K562 (cell line): ENCODE results near the gene OR6B2. TPM values are rescaled to one million over a fixed set of nuclear protein-coding genes. Genes with fewer than 3 reads are reported as not detected.

Experiments used
- ATAC-seq: fragments of 200-7000 bp; cut with Tn5 transposase; 3 replicates; pipeline ENCODE4 v1.9.1; 2020; ENCODE audit warnings: moderate library complexity
- BruUV-seq: library from RNA; stranded (reverse); fragments of 400-500 nt; replicated peaks from 2 replicates; lab custom pipeline; 2021; lab: Mats Ljungman, UMichigan
- CTCF ChIA-PET: fragments of 300-600 bp; formaldehyde crosslinking; extraction: SDS; loops from one replicate; lab custom pipeline; 2021; ENCODE audit warnings: low intra/inter-chr PET ratio; lab: Yijun Ruan, JAX
- POLR2A ChIA-PET: fragments of 300-600, 350-650 bp; sonication (Branson Sonifier 250); formaldehyde crosslinking; extraction: SDS; loops from one replicate; lab custom pipeline; 2021; ENCODE audit warnings: antibody characterized with exemption, inconsistent platforms; lab: Yijun Ruan, JAX
- DNase-seq, 4 experiments: peaks; one replicate each; pipeline versions ENCODE4 v3.0.0 to v3.0.0-alpha.2; 2011 to 2018; ENCODE audit warnings: low spot score in 3 of 4, mixed read lengths in 3 of 4; ENCODE audit errors: extremely low read depth in 1 of 4
- FAIRE-seq: peaks from 2 replicates; lab custom pipeline; 2011; peaks lifted over from hg19 to GRCh38; lab: Jason Lieb, UNC
- H2AFZ ChIP-seq: 2 replicates; pipeline ENCODE4 v1.6.0; 2011; ENCODE audit warnings: low read depth, low read length, control low read depth, inconsistent platforms
- H3K27ac ChIP-seq: fragments of 200-600 bp; 3 replicates; pipeline ENCODE4 v1.8.0; 2011; ENCODE audit warnings: low read depth, mild to moderate bottlenecking, control low read depth, inconsistent platforms, low read length, moderate library complexity, mixed read lengths; ENCODE audit errors: extremely low read depth
- H3K27me3 ChIP-seq, 2 experiments: fragments of 300-600 bp in 1 of 2; 2 replicates in 1 of 2; 3 replicates in 1 of 2; pipeline versions ENCODE4 v1.6.0 to v1.8.0; 2011; ENCODE audit warnings: inconsistent platforms in 2 of 2, low read length in 2 of 2, mild to moderate bottlenecking in 1 of 2, mixed read lengths in 1 of 2, moderate library complexity in 1 of 2; ENCODE audit not compliant: control insufficient read depth in 2 of 2, insufficient read depth in 2 of 2
- H3K36me3 ChIP-seq: fragments of 300-600 bp; 3 replicates; pipeline ENCODE4 v1.8.0; 2011; ENCODE audit warnings: mild to moderate bottlenecking, low read length, inconsistent platforms; ENCODE audit not compliant: control insufficient read depth, insufficient read depth
- H3K4me1 ChIP-seq, 2 experiments: fragments of 200-600 bp in 1 of 2; replicated peaks in 1 of 2; 2 replicates in 1 of 2; 3 replicates in 1 of 2; pipeline versions ENCODE4 v1.5.1 to v1.8.0; 2011; ENCODE audit warnings: inconsistent platforms in 2 of 2, low read length in 2 of 2, mild to moderate bottlenecking in 1 of 2, mixed read lengths in 1 of 2, moderate library complexity in 1 of 2; ENCODE audit not compliant: control insufficient read depth in 2 of 2, insufficient read depth in 2 of 2
- H3K4me2 ChIP-seq: 2 replicates; pipeline ENCODE4 v1.6.1; 2011; ENCODE audit warnings: low read length, control low read depth, inconsistent platforms, mixed read lengths; ENCODE audit not compliant: insufficient read depth
- H3K4me3 ChIP-seq: fragments of 200-600 bp; sonication (generic), shearing (Covaris generic); 2 replicates; pipeline ENCODE4 v1.5.1; 2016; ENCODE audit warnings: control low read depth, inconsistent platforms
- H3K79me2 ChIP-seq: fragments of 200-600 bp; 3 replicates; pipeline ENCODE4 v1.8.0; 2011; ENCODE audit warnings: low read length, inconsistent platforms; ENCODE audit not compliant: control insufficient read depth, insufficient read depth
- H3K9ac ChIP-seq, 2 experiments: 2 replicates each; pipeline versions ENCODE4 v1.6.0 to v1.6.1; 2011; ENCODE audit warnings: low read depth in 2 of 2, low read length in 2 of 2, control low read depth in 1 of 2, inconsistent platforms in 1 of 2, mild to moderate bottlenecking in 1 of 2, mixed read lengths in 1 of 2; ENCODE audit not compliant: insufficient read depth in 1 of 2
- H3K9me1 ChIP-seq: one replicate; pipeline ENCODE4 v1.6.0; 2011; ENCODE audit warnings: inconsistent platforms, mild to moderate bottlenecking, low read length, moderate library complexity; ENCODE audit not compliant: control insufficient read depth, insufficient read depth
- H3K9me3 ChIP-seq: replicated peaks from 2 replicates; pipeline ENCODE4 v1.5.1; 2011; ENCODE audit warnings: low read depth, low read length, inconsistent platforms; ENCODE audit not compliant: control insufficient read depth, insufficient read depth
- H4K20me1 ChIP-seq: replicated peaks from 2 replicates; pipeline ENCODE4 v1.6.1; 2011; ENCODE audit warnings: low read length, inconsistent platforms, mixed read lengths; ENCODE audit not compliant: control insufficient read depth, insufficient read depth
- MEF2A ChIP-seq: IDR thresholded peaks from 2 replicates; pipeline ENCODE4 v1.6.1; 2011; ENCODE audit warnings: low read depth, mild to moderate bottlenecking, low read length, moderate library complexity; ENCODE audit not compliant: control insufficient read depth
- WGBS: fragments of 100-300 bp; shearing (Covaris generic); methylation state at CpG from one replicate; pipeline ENCODE4 v1.1.6; 2016; ENCODE audit warnings: low coverage, mixed read lengths; ENCODE audit not compliant: insufficient coverage; ENCODE audit errors: missing lambda C conversion rate; 5-methylcytosine and 5-hydroxymethylcytosine counted together
- in situ Hi-C: fragments of 300-500 bp; cut with MboI; formaldehyde crosslinking; loops from 4 replicates; pipeline ENCODE4 v1.15.0; 2018; ENCODE audit warnings: inconsistent platforms, mixed read lengths
- intact Hi-C: fragments of 100-400 bp; cut with micrococcal nuclease; formaldehyde crosslinking; loops from 2 replicates; pipeline ENCODE4 v1.14.2; 2022
- polyA plus RNA-seq, 8 experiments: library from polyadenylated mRNA; depleted of rRNA in 4 of 8; stranded (reverse) in 5 of 8; unstranded in 3 of 8; fragments of >200 nt; fragmentation: Nextera tagmentation in 2 of 8; fragmentation: Illumina TruSeq in 1 of 8; extraction: Ambion mirVana in 2 of 8; extraction: Trizol in 1 of 8; gene quantifications; 2 replicates each; pipeline versions ENCODE4 v1.2.1 to v1.2.3, GENCODE V29; 2011 to 2014; ENCODE audit warnings: inconsistent platforms in 1 of 8, missing spikeins in 1 of 8
- total RNA-seq, 7 experiments: library from RNA; depleted of rRNA in 6 of 7; stranded (reverse); fragments of >200 nt in 6 of 7; fragmentation: Illumina TruSeq in 2 of 7; extraction: Trizol in 2 of 7; gene quantifications; 2 replicates each; pipeline versions ENCODE4 v1.2.1 to v1.2.3, GENCODE V29; 2011 to 2021; ENCODE audit warnings: low replicate concordance in 1 of 7
- TF ChIP-seq, protein P1 (sequence below): sonication (generic); formaldehyde crosslinking; IDR thresholded peaks from 2 replicates; pipeline ENCODE4 v1.8.0; 2022; ENCODE audit warnings: missing genetic modification reagents, mild to moderate bottlenecking, moderate library complexity, borderline replicate concordance

OR6B2 gene
- total and polyA plus RNA-seq, 9 of the 15 experiments (the other 6 are each of a cell fraction or from before 2014, with no cell fraction given): not detected

DNA sequence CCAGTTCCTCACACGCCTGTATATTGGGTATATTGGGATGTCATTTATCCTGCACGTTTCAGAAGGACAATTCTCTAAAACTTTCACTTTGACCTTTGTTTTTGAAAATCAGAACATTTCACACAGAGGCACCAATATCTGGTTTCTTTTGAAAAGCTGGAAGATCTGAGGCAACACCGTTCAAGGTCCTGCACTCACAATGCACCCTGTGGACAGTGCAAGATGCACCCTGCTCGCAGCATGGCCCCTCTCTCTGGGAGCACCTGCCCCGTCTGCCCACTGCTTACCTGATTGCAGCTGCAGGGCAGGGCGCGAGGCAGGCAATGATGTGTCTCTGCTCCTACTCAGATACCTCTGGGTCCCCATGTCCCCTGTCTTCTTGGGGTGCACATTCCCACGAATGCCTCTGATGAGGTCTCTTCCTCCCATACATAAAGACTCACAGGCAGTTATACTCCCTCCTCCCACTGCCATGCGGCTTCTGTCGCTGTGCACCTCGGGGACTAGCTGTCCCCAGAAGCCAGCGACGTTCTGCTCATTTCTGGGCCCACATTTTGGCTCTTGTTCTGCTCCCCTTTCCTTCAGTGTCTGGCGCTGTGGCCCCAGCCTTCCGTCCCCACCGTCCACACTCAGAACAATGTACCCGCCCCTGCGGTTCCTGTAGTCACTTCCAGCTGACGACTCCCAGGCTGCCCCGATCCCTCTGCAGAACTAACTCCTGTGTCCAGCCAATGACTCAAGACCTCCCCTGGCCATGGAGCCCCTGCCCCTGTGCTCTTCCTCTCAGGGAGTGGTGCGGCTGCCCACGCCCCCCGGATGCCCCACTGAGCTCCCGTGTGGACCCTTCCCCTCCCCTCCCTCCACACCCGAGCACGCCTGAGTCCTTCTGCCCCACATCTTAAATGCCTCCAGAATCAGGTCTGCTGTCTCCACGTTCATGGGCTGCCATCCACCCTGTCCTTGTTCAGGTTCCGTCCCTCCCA is 23.2 kb upstream of the OR6B2 start, which contains the start of gene OR6B3:
TSS of gene OR6B3 (minus strand) at position 349 of the 983 bp plus-strand sequence.
- Histone ChIP-seq H3K4me1 (no peaks in the 10 kb centered on the region), H3K9ac (no peak within 1 kb of the TSS), H3K79me2 (no peaks in the 10 kb centered on the region), H4K20me1 (no peaks in the 10 kb centered on the region), H2AFZ (no peak within 1 kb of the TSS), H3K9me1 (no peaks in the 10 kb centered on the region), H3K36me3 (no peaks in the 10 kb centered on the region), H3K9me3 (no peaks in the 10 kb centered on the region), H3K27ac (no peak within 1 kb of the TSS), H3K27me3 (peaks cover 10 to 59% of the 10 kb centered on the region in 2 experiments; a peak in 4 of 5 replicates), H3K4me2 (no peak within 1 kb of the TSS), H3K4me3 (no peak within 1 kb of the TSS)
- FAIRE-seq (no peak), DNase-seq (no peak), ATAC-seq (peak; percentile 27; the same call in 1 of the 3 replicates)
- no TSS peak for BruUV-seq
- TF ChIP-seq, protein P1, sequence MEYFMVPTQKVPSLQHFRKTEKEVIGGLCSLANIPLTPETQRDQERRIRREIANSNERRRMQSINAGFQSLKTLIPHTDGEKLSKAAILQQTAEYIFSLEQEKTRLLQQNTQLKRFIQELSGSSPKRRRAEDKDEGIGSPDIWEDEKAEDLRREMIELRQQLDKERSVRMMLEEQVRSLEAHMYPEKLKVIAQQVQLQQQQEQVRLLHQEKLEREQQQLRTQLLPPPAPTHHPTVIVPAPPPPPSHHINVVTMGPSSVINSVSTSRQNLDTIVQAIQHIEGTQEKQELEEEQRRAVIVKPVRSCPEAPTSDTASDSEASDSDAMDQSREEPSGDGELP (CRISPR knock-in tag): no peak
- no peak for TF ChIP-seq MEF2A
- in situ Hi-C loops: no loop called here
- CTCF ChIA-PET: no interaction called here
- intact Hi-C loops: no loop called here
- POLR2A ChIA-PET: interaction anchor here (1.4 kb wide), 1 partner anchor 13 kb away, joined by 3 read pairs; no protein-coding TSS in a partner anchor
- WGBS: under 1% methylated on average over 17 of the region's 28 CpGs
